Uterus (tissue), 4 donors: ENCODE data around the gene TFF3. TPM values are rescaled to one million over a fixed set of nuclear protein-coding genes. Genes with fewer than 3 reads are reported as not detected.

Source experiments
- DNase-seq, 2 donors: peaks; one replicate each; pipeline ENCODE4 v3.0.0-alpha.2; 2019 to 2020
- H3K27ac ChIP-seq, 2 donors: fragments of 200-600 bp; sonication (generic); 1 replicate in 1 of 2; 2 replicates in 1 of 2; pipeline ENCODE4 v1.5.1; 2016 to 2018
- H3K27me3 ChIP-seq, 2 donors: fragments of 200-600 bp; sonication (generic); one replicate each; pipeline ENCODE4 v1.5.1; 2018 to 2019; ENCODE audit warnings: control low read depth in 1 of 2
- H3K36me3 ChIP-seq, 2 donors: fragments of 200-600 bp; sonication (generic); one replicate each; pipeline ENCODE4 v1.5.1; 2019; ENCODE audit warnings: control low read depth in 1 of 2
- H3K4me1 ChIP-seq, 2 donors: fragments of 200-600 bp; sonication (generic); one replicate each; pipeline ENCODE4 v1.5.1; 2018 to 2019; ENCODE audit warnings: control low read depth in 1 of 2
- H3K4me3 ChIP-seq, 2 donors: fragments of 200-600 bp; sonication (generic); 1 replicate in 1 of 2; 2 replicates in 1 of 2; pipeline ENCODE4 v1.5.1; 2018 to 2019; ENCODE audit warnings: mild to moderate bottlenecking in 1 of 2
- H3K9me3 ChIP-seq, 2 donors: fragments of 200-600 bp; sonication (generic); one replicate each; pipeline ENCODE4 v1.5.1; 2019; ENCODE audit warnings: control low read depth in 1 of 2
- POLR2A ChIP-seq, 2 donors: fragments of 450-650 bp; IDR thresholded peaks; one replicate each; pipeline ENCODE4 v1.6.1; 2016; ENCODE audit warnings: antibody characterized with exemption in 2 of 2, mild to moderate bottlenecking in 1 of 2, moderate library complexity in 1 of 2
- intact Hi-C: fragments of 100-400 bp; cut with DNase I; formaldehyde crosslinking; loops from one replicate; pipeline ENCODE4 v1.15.1; 2023; ENCODE audit warnings: low total_unique reads
- total RNA-seq, 4 donors: library from RNA; depleted of rRNA in 3 of 4; stranded (reverse); fragments of >200 nt in 3 of 4; gene quantifications; one replicate each; pipeline versions ENCODE4 v1.1.0 to v1.2.4, GENCODE V29; 2014 to 2023
- TF ChIP-seq, protein P1 (sequence below), 4 experiments: fragments of 200-600 bp in 2 of 4; fragments of 450-650 bp in 2 of 4; sonication (generic) in 2 of 4; IDR thresholded peaks; one replicate each; pipeline ENCODE4 v1.5.1; 2016 to 2019; ENCODE audit warnings: antibody characterized with exemption in 4 of 4, mild to moderate bottlenecking in 2 of 4, moderate library complexity in 1 of 4
- donor health status: DM: yes; HTN: yes; CAD: no.

TFF3 gene
- total RNA-seq, 4 donors from 2014 or later = 1.4 to 49.7 (median 24.2) TPM

DNA sequence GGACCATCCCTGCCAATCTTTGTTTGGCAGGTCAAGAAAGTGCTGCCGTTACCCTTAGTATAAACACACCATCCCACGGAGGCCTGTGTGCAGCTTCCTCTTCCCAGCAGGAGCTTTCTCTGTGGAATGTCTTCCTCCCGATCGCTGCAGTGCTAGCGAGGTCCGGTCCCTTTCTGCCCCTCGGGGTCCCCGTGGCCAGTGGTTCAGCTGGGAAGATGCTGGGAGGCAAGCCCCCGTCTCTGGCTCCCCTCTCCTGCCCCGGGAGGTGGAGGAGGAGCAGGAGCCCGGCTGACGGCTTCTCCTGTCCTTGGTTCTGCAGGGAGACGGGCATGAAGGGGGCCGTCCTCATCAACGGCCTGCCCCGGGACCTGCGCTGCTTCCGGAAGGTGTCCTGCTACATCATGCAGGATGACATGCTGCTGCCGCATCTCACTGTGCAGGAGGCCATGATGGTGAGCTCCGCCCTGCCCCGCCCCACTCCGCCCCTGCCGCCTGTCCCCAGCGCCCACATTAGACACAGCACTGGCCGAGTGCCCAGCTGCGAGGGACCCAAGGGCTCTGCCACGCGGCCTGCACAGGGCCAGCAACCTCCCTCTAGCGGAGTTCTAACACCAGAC lies 42.1 kb downstream of the TFF3 start:
- Histone ChIP-seq H3K36me3 (no peaks in the 10 kb centered on the region), H3K4me3 (no peak overlapping the region), H3K27ac (no peak overlapping the region), H3K4me1 (no peaks in the 10 kb centered on the region), H3K27me3 (no peaks in the 10 kb centered on the region), H3K9me3 (no peaks in the 10 kb centered on the region)
- intact Hi-C loops = no loop called here
- TF ChIP-seq, protein P1, sequence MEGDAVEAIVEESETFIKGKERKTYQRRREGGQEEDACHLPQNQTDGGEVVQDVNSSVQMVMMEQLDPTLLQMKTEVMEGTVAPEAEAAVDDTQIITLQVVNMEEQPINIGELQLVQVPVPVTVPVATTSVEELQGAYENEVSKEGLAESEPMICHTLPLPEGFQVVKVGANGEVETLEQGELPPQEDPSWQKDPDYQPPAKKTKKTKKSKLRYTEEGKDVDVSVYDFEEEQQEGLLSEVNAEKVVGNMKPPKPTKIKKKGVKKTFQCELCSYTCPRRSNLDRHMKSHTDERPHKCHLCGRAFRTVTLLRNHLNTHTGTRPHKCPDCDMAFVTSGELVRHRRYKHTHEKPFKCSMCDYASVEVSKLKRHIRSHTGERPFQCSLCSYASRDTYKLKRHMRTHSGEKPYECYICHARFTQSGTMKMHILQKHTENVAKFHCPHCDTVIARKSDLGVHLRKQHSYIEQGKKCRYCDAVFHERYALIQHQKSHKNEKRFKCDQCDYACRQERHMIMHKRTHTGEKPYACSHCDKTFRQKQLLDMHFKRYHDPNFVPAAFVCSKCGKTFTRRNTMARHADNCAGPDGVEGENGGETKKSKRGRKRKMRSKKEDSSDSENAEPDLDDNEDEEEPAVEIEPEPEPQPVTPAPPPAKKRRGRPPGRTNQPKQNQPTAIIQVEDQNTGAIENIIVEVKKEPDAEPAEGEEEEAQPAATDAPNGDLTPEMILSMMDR (IDR thresholded peaks at IDR 0.05) = no peak
- TF ChIP-seq POLR2A (IDR thresholded peaks at IDR 0.05) = no peak
- no peak for DNase-seq

DNA sequence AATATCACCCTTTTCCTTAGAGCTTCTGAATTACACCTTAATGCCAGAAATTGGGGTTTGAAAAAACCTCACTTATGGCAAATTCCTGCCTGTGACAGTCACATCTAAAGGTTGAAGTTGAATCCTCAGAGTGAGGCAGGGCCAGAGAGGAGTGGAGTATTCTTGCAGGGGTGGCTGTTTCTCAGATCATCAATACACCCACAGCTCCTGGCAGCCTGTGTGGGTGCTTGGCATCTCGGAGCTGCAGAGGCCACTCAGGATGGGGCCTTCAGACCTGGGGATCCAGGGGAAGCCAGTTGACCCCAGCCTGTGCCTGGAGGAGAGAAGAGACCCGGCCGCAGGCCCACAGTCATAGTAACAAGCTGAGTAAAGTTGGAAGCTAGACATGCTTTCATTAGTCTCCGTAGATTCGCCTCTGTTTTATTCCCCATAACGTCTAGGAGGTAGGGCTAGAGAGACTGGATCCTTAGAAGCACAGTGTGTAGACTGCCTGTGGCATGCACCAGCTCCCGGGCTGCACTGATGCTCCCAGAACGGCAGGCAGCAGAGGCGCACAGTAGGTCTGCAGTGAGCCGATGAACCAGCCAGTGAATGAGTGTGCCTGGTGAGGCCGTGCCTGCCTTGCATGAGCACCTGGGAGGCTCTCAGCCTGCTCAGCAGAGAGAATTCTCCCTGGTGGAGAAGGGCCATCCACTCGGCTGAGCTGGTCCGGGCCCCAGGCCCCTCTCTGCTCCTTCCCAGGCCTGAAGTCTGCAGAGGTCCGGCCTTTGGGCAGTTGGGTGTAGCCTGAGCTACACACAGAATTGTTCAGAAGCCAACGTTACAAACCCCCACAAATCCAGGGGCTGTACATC lies 42.9 kb downstream of the TFF3 start:
- Histone ChIP-seq H3K9me3 (no peaks in the 10 kb centered on the region), H3K36me3 (no peaks in the 10 kb centered on the region), H3K4me3 (no peak overlapping the region), H3K4me1 (no peaks in the 10 kb centered on the region), H3K27me3 (no peaks in the 10 kb centered on the region), H3K27ac (no peak overlapping the region)
- intact Hi-C loops = no loop called here
- TF ChIP-seq, protein P1 (IDR thresholded peaks at IDR 0.05) = no peak
- no peak for TF ChIP-seq POLR2A (IDR thresholded peaks at IDR 0.05)
- no peak for DNase-seq

DNA sequence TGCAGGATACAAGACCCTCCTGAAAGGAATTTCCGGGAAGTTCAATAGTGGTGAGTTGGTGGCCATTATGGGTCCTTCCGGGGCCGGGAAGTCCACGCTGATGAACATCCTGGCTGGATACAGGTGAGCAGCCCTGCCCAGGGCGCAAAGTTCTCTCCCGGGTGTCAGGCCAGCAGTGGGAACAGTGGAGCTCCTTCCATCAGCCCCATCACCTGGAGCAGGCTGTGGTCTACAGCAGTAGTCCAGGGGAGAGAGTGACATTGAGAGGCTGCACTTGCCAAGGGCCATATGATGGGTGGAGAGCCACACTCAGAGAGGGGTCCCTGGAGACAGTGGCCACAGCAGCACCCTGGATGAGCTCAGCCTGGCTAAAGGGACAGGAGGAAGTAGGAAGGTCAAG lies 44.1 kb downstream of the TFF3 start:
- intact Hi-C loops = no loop called here
- no peak for TF ChIP-seq POLR2A (IDR thresholded peaks at IDR 0.05)
- TF ChIP-seq, protein P1 (IDR thresholded peaks at IDR 0.05) = no peak
- no peaks in the 10 kb centered on the region for H3K9me3 ChIP-seq
- no peak overlapping the region for H3K4me3 ChIP-seq
- no peaks in the 10 kb centered on the region for H3K36me3 ChIP-seq
- no peaks in the 10 kb centered on the region for H3K27me3 ChIP-seq
- H3K27ac ChIP-seq = no peak overlapping the region
- H3K4me1 ChIP-seq = no peaks in the 10 kb centered on the region
- no peak for DNase-seq

DNA sequence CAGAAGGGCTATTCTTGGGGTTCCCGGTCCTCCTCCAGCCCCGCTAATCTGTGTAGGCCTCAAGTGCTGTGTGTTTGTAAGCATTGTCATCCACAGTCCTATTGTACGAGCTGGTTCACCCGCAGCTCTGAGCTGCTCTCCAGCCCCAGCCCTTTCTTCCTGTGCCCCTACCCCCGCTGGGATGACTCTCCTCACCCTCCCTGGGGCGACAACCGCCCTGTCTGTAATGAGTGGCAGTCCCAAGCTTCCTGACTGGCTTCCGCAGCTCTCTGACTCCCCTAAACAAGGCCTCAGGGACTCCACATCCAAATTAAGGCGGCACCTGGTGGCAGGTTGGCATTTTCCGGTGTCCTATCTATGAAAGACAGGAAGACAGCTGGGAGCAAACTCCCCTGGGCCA lies 45.8 kb downstream of the TFF3 start:
- no peak overlapping the region for H3K4me3 ChIP-seq
- DNase-seq = no peak
- no peaks in the 10 kb centered on the region for H3K9me3 ChIP-seq
- intact Hi-C loops = no loop called here
- TF ChIP-seq POLR2A (IDR thresholded peaks at IDR 0.05) = no peak
- TF ChIP-seq, protein P1 (IDR thresholded peaks at IDR 0.05) = no peak
- H3K27ac ChIP-seq = no peak overlapping the region
- H3K27me3 ChIP-seq = no peaks in the 10 kb centered on the region
- H3K36me3 ChIP-seq = no peaks in the 10 kb centered on the region
- H3K4me1 ChIP-seq = no peaks in the 10 kb centered on the region

- no peaks in the 10 kb centered on the region for H3K9me3 ChIP-seq
- no peak overlapping the region for H3K27ac ChIP-seq
- H3K4me1 ChIP-seq = no peaks in the 10 kb centered on the region
- H3K27me3 ChIP-seq = no peaks in the 10 kb centered on the region
- TF ChIP-seq, protein P1 (IDR thresholded peaks at IDR 0.05) = no peak
- no peak for TF ChIP-seq POLR2A (IDR thresholded peaks at IDR 0.05)
- H3K36me3 ChIP-seq = no peaks in the 10 kb centered on the region
- no peak for DNase-seq
- H3K4me3 ChIP-seq = no peak overlapping the region
- intact Hi-C loops = no loop called here
Measured at GRCh38 chr21:42266971-42267556, 48.1 kb downstream of the TFF3 start.
